ENCODE measurements around the gene UQCRH. TPM values are rescaled to one million over a fixed set of nuclear protein-coding genes. Genes with fewer than 3 reads are reported as not detected.
A peak's percentile ranks its signal among the peaks of the same experiment; 100 is the strongest.

The UQCRH gene
- total and polyA plus RNA-seq, 2 of the 13 experiments (the other 11 are each of a cell fraction or from before 2014, with no cell fraction given), result 548 to 556 TPM

DNA sequence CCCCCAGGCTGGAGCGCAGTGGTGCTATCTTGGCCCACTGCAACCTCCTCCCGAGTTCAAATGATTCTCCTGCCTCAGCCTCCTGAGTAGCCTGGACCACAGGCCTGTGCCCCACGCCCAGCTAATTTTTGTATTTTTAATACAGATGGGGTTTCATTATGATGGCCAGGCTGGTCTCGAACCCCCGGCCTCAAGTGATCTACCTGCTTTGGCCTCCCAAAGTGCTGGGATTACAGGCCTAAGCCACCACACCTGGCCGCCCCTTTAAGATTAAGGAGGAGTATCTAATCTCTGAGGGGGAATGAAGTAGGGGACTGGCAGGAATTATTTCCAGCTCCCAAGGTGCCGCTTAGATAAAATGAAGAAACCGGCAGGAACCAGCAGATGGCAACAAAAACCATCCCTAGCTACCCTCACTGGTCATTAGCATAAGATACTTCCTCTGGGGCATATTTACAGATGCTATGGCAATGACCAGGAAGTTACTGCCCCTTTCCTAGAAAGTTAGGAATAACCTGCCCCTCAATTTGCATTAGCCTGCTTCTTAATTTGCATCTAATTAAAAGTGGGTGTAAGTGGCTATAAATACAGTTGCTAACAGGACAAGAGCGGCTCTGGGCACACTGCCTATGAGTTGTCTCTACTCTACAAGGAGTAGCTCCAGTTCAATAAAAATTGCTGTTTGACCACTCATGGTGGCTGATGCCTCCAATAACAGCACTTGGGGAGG, 30.0 kb downstream of the UQCRH start (continued):
- TF ChIP-seq, protein P1, sequence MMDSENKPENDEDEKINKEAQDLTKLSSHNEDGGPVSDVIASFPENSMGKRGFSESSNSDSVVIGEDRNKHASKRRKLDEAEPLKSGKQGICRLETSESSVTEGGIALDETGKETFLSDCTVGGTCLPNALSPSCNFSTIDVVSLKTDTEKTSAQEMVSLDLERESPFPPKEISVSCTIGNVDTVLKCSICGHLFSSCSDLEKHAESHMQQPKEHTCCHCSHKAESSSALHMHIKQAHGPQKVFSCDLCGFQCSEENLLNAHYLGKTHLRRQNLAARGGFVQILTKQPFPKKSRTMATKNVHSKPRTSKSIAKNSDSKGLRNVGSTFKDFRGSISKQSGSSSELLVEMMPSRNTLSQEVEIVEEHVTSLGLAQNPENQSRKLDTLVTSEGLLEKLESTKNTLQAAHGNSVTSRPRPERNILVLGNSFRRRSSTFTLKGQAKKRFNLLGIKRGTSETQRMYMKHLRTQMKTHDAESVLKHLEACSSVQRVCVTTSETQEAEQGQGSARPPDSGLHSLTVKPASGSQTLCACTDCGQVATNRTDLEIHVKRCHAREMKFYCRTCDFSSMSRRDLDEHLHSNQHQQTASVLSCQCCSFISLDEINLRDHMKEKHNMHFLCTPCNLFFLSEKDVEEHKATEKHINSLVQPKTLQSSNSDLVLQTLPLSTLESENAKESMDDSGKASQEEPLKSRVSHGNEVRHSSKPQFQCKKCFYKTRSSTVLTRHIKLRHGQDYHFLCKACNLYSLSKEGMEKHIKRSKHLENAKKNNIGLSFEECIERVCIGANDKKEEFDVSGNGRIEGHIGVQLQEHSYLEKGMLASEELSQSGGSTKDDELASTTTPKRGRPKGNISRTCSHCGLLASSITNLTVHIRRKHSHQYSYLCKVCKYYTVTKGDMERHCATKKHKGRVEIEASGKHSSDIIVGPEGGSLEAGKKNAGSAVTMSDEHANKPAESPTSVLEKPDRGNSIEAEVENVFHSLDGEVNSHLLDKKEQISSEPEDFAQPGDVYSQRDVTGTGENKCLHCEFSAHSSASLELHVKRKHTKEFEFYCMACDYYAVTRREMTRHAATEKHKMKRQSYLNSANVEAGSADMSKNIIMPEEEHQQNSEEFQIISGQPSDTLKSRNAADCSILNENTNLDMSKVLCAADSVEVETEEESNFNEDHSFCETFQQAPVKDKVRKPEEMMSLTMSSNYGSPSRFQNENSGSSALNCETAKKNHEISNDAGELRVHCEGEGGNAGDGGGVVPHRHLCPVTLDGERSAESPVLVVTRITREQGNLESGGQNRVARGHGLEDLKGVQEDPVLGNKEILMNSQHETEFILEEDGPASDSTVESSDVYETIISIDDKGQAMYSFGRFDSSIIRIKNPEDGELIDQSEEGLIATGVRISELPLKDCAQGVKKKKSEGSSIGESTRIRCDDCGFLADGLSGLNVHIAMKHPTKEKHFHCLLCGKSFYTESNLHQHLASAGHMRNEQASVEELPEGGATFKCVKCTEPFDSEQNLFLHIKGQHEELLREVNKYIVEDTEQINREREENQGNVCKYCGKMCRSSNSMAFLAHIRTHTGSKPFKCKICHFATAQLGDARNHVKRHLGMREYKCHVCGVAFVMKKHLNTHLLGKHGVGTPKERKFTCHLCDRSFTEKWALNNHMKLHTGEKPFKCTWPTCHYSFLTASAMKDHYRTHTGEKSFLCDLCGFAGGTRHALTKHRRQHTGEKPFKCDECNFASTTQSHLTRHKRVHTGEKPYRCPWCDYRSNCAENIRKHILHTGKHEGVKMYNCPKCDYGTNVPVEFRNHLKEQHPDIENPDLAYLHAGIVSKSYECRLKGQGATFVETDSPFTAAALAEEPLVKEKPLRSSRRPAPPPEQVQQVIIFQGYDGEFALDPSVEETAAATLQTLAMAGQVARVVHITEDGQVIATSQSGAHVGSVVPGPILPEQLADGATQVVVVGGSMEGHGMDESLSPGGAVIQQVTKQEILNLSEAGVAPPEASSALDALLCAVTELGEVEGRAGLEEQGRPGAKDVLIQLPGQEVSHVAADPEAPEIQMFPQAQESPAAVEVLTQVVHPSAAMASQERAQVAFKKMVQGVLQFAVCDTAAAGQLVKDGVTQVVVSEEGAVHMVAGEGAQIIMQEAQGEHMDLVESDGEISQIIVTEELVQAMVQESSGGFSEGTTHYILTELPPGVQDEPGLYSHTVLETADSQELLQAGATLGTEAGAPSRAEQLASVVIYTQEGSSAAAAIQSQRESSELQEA (CRISPR knock-in tag; IDR thresholded peaks at IDR 0.05; ENCODE audit: not compliant biosample characterization), result no peak
- TF ChIP-seq ZNF788 (CRISPR knock-in tag; IDR thresholded peaks at IDR 0.05; ENCODE audit: borderline replicate concordance), result no peak
- no peak for TF ChIP-seq CHD4 (IDR thresholded peaks at IDR 0.05; ENCODE audit: borderline replicate concordance, low read length)
- TF ChIP-seq, protein P2, sequence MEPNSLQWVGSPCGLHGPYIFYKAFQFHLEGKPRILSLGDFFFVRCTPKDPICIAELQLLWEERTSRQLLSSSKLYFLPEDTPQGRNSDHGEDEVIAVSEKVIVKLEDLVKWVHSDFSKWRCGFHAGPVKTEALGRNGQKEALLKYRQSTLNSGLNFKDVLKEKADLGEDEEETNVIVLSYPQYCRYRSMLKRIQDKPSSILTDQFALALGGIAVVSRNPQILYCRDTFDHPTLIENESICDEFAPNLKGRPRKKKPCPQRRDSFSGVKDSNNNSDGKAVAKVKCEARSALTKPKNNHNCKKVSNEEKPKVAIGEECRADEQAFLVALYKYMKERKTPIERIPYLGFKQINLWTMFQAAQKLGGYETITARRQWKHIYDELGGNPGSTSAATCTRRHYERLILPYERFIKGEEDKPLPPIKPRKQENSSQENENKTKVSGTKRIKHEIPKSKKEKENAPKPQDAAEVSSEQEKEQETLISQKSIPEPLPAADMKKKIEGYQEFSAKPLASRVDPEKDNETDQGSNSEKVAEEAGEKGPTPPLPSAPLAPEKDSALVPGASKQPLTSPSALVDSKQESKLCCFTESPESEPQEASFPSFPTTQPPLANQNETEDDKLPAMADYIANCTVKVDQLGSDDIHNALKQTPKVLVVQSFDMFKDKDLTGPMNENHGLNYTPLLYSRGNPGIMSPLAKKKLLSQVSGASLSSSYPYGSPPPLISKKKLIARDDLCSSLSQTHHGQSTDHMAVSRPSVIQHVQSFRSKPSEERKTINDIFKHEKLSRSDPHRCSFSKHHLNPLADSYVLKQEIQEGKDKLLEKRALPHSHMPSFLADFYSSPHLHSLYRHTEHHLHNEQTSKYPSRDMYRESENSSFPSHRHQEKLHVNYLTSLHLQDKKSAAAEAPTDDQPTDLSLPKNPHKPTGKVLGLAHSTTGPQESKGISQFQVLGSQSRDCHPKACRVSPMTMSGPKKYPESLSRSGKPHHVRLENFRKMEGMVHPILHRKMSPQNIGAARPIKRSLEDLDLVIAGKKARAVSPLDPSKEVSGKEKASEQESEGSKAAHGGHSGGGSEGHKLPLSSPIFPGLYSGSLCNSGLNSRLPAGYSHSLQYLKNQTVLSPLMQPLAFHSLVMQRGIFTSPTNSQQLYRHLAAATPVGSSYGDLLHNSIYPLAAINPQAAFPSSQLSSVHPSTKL (CRISPR knock-in tag; IDR thresholded peaks at IDR 0.05), result peak; percentile 12; the same call in 1 of the 2 replicates
- no peak for TF ChIP-seq HDAC1 (CRISPR knock-in tag; IDR thresholded peaks at IDR 0.05)
- TF ChIP-seq, protein P3, sequence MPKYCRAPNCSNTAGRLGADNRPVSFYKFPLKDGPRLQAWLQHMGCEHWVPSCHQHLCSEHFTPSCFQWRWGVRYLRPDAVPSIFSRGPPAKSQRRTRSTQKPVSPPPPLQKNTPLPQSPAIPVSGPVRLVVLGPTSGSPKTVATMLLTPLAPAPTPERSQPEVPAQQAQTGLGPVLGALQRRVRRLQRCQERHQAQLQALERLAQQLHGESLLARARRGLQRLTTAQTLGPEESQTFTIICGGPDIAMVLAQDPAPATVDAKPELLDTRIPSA (CRISPR knock-in tag; IDR thresholded peaks at IDR 0.05; ENCODE audit: borderline replicate concordance), result no peak

Measured in HepG2 (cell line).